NCI-H146 (cell line): ENCODE results near the gene CHST15.
A peak's percentile ranks its signal among the peaks of the same experiment; 100 is the strongest.

Experiments used
- DNase-seq: peaks from one replicate; lab custom pipeline; 2025; lab: John Stamatoyannopoulos, UW

Gene CHST15

GRCh38 chr10:124029559-124029958, 63.8 kb downstream of the CHST15 start:
- DNase-seq: no peak

GRCh38 chr10:124028700-124029480, 64.5 kb downstream of the CHST15 start:
- DNase-seq: no peak

DNA sequence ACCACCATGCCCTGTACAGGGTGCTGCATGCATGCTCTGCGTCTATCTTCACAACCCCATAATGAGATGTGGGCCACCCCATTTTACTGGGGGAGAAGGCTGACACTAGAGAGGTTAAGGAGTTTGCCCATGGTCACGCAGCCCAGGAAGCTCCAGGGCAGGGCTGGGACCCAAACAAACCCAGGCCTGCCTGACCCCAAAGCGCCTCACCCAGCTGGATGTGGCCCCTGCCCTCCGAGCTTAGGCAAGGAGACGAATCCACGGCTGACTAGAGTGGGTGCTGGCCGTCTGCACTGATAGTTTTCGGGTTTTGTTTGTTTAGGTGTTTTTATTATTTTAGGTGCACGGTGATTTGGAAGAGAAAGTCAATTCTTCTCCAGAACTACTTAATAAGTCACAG, 65.7 kb downstream of the CHST15 start:
- no peak for DNase-seq

GRCh38 chr10:124027031-124027611, 66.3 kb downstream of the CHST15 start:
- DNase-seq: no peak

DNA sequence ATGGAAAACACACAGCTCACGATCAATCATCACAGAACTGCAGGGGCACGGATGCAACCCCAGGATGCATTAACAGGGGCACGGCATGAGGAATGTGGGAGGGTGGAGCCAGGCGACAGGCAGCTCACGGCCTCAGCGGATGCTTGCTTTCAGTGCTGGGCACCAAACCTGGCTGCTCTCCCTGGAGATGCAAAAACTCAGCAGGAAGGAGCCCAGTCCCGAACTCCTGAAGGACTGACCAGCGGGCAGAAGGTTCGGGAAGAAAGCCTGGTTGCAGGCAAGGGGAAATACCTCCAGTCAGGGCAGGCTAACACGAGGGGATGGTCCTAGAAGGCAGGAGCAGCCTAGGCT, 66.8 kb downstream of the CHST15 start:
- no peak for DNase-seq

DNA sequence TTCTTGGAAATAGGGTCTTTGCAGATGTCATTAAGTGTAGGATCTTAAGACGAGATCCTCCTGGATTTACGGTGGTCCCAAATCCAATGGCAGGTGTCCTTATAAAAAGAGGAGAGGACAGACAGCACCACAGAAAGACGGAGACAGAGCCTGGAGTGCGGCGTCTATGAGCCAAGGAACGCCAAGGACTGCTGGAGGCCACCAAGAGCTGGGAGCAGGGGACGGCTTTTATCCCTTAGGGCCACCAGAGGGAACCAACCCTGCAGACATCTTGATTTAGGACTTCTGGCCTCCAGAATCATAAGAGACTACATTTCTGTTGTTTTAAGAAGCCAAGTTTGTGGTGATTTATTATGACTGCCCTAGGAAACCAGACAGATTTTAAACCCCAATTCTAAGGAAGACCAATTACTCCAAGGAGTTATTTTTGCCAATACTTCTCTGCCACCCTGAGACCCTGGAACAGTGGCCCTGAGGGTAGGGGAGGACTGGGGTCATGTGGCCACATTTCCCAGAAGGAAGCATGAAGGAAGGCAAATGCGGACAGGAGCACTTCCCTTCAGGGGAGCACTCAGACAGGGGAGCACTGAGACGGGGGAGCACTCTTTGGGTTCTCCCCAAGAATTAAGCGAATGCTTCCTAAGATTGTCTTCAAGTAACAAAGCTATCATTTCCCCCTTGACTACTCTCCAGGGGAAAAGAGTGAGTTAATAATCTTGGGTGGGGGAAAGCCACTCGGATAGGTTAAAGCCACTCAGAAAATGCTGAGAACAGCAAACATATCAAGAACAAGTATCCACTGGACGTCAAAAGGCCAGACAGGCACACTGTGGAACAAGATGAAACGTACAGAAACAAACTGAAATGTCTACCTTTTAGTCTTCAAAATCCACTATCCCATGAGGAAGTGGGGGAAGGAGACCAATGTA, 67.5 kb downstream of the CHST15 start:
- peak; percentile 8 for DNase-seq

DNA sequence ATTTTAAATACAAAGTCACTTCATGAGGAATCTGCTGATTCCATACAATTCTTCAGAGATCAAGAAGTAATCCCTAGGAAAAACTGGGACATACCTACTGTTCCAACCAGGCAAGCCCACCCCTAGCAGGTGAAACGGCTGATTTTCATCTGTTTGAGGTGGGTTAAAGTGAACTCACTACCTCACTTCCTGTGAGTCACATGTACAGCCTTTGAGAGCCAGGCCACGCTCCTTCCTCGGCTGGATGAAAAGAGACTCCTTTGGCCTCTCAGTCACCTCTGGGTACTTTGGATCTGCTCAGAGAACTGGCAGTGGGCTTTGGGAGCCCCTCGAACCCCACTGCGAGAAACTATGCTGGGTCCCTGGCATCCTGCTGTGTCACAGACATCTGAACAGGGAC, 68.2 kb downstream of the CHST15 start:
- DNase-seq: no peak

- no peak for DNase-seq
These were observed 71.3 kb downstream of the CHST15 start for GRCh38 chr10:124022066-124022465.

DNA sequence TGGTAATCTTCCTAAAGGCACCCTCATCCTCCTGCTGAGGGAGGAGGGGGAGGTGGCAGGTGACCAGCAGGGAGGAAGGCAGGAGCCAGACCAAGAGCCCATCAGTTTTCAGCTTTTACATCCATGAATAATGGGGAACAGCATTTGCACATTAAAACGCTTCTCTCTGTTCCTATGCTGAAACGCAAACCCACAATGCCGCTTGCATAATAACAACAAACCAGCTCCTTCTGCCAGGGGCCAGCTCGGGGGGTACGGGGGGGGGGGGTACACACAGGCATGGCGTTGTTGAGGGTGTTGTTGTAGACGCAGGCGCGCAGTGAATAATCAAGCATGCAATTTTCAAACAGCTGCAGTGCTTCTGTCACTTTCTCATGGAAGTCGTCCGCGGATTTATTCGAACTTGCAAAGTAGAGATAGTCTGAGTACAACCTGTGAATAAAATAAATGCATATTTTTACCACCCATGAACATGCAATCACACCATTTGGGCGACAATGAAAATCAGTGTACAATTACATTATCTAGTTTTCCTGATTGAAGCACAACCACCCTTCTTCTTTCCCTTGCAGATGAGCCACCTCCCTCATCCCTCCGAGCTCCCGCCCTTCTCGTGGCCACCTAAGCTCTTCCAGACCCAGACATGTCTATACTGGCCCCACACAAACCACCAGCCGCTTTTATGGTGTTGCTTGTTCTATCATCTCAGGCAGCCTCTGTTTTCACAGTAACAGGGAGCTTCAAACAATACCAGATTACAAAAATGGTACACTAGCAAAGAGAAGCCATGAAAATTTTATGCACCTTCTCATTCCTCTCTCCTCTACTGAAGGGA, 72.2 kb downstream of the CHST15 start:
- peak; percentile 20 for DNase-seq

- DNase-seq: no peak
These were observed 73.3 kb downstream of the CHST15 start for GRCh38 chr10:124019886-124020797.

- DNase-seq: no peak
These were observed 74.4 kb downstream of the CHST15 start for GRCh38 chr10:124018886-124019525.

DNA sequence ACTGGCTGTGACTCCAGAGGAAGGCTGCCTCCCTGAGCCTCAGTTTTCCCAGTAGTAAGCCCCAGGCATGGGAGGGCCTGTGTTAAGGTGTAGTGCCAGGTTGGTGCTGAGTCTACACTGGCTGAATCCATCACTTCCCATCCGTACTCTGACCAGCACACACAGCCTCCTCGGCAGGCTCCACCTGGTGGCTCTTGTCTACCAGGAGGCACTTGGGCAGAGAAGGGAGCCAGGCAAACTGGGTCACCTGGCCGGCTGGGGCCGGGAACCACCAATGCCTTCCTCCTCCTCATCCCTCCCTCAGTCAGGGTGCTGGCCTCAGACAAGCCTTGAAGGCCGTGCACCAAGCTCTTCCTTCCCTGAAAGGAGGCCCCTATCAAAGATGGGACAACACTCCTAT, 75.7 kb downstream of the CHST15 start:
- DNase-seq: no peak

DNA sequence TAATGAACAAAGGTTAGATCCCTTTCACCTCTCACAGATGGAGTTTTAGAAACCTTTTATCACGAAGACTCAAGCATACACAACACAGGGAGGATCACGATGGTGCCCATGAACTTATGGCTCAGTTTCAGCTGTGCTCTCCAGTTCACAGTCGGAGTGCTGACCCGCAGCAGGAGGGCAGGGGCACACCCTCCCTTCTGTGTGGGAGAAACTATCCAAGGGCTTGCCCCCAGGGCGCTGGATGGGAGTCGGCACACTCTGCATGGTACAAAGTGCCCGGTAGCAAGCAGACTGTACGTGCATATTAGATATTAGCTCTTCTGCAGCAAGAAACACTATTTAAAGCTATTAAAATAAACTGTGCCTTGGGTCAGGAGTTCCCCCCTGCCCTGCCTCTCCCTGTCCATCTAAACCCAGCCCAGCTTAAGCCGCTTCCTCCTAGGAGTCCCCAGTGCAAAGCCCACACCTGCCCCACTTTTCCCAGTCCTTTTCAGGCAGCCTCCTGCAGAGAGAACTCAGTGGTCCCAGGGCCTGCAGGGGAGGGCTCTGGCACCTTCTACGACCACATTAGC, 76.5 kb downstream of the CHST15 start:
- DNase-seq: peak; percentile 38

GRCh38 chr10:124015991-124016390, 77.4 kb downstream of the CHST15 start:
- no peak for DNase-seq

DNA sequence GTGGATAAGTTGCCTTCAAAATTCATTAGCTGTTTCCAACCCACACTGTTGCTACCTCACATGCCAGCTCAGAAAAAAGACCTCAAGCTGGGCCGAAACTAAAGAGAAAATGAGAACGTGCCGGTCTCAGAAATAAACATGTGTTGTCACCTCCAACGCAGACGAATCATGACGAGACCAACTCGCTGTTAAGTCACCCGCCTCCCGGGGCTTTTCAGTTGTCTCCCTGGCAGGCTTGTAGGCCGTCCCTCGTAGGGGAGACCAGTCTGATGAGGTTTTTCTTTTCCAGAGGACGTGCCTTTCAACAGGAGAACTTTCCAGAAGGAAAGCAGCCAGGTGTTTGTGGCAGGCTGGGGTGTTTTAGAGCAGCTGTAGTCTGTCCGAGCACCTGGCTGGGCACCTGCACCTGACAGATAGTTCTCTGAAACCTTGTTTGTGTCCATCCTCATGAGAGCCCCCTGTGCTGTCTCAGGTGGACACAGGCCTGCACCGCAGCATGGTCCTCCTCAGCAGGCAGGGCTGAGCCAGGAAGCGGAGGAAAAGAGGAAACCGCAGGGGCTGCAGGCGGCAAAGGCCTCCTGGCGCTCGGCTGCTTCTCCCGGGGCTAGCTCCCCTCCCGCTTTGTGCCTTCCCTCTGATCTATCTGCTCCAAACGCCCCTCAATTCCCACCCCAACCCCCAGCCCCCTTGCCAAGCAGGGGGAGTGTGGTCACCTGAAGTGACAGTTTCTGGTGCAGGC, 78.8 kb downstream of the CHST15 start:
- DNase-seq: no peak

- no peak for DNase-seq
These were observed 79.5 kb downstream of the CHST15 start for GRCh38 chr10:124013916-124014315.

- DNase-seq: no peak
These were observed 80.4 kb downstream of the CHST15 start for GRCh38 chr10:124012991-124013390.

DNA sequence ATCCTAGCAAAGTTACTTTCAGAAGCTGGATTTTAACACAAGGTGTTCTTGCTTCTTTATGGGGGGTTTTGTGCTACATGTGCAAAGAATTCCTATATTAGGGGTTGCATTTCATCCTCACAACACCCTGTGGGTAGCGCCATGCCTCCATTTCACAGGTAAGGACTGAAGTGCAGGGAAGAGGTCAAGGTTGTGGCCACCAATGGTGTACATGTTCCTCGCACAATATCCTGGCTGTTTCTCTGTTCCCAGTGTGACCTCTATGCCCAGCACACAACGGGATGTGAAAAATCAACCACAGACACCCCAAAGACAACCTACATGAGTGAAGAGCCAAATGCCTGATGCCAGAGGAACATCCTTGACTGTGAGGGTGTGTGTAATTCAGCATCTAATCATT, 80.8 kb downstream of the CHST15 start:
- DNase-seq: no peak

GRCh38 chr10:124012066-124012465, 81.3 kb downstream of the CHST15 start:
- no peak for DNase-seq
